ENCODE data around the gene ANKLE2. TPM values are rescaled to one million over a fixed set of nuclear protein-coding genes. Genes with fewer than 3 reads are reported as not detected.
"Not testable (repeated sequence)": the region's sequence is repeated elsewhere in the genome, so short reads cannot be mapped to it uniquely, and the experiment has no call there.

The ANKLE2 gene
- total RNA-seq, 1 donor from 2014 or later: 136 TPM

DNA sequence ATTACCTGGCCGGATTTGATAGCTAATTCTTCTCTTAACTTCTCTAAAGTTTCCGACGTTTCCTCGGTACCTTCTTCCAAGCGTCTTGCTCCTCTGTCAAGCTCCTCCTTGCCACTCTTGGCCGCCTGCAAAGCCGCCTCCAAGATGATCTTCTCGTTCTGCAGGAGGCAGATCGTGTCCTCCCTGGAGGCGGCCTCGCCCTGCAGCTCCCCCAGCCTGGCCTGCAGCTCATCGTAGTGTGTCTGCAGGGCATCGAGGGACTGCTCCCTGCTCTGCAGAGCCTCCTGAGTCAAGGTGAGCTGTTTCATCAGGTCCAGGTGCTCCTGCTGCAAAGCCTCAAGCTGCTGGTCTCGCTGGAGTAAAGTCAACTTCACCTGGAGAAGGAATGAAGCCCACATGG, 34.2 kb upstream of the ANKLE2 start:
- ATAC-seq (ENCODE audit: low read depth): no peak
- Mint-ChIP-seq H3K9me3 (no peaks in the 10 kb centered on the region), H3K4me1 (no peaks in the 10 kb centered on the region), H3K27me3 (no peaks in the 10 kb centered on the region), H3K4me3 (no peak overlapping the region), H3K36me3 (ENCODE audit: low read depth) (peaks cover 79% of the 10 kb centered on the region), H3K27ac (no peak overlapping the region)
- intact Hi-C loops (cut with micrococcal nuclease): no loop called here
- TF ChIP-seq, protein P1, sequence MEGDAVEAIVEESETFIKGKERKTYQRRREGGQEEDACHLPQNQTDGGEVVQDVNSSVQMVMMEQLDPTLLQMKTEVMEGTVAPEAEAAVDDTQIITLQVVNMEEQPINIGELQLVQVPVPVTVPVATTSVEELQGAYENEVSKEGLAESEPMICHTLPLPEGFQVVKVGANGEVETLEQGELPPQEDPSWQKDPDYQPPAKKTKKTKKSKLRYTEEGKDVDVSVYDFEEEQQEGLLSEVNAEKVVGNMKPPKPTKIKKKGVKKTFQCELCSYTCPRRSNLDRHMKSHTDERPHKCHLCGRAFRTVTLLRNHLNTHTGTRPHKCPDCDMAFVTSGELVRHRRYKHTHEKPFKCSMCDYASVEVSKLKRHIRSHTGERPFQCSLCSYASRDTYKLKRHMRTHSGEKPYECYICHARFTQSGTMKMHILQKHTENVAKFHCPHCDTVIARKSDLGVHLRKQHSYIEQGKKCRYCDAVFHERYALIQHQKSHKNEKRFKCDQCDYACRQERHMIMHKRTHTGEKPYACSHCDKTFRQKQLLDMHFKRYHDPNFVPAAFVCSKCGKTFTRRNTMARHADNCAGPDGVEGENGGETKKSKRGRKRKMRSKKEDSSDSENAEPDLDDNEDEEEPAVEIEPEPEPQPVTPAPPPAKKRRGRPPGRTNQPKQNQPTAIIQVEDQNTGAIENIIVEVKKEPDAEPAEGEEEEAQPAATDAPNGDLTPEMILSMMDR (IDR thresholded peaks at IDR 0.05): no peak
- ChIA-PET CTCF (no interaction called here), POLR2A (interaction anchor here (0.8 kb wide), 1 partner anchor 23 kb away, joined by 3 read pairs; no protein-coding TSS in a partner anchor)
- DNase-seq: no peak

DNA sequence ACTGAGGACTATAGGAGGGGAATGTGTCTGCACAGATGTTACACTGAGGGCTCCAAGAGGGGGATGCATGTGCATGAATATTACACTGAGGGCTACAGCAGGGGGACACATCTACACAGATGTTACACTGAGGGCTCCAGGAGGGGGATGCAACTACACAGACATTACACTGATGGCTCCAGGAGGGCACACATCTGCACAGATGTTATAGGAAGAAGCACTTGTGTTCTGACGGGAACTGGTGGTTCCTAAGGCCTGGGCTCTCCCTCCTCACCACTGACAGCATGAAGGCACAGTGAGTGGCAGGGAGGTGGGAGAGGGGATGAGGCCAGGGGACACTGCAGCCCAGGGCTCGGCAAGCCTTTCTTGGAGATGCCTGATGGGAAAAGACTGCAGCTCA, 30.3 kb upstream of the ANKLE2 start:
- H3K9me3 Mint-ChIP-seq; H3K27me3 Mint-ChIP-seq; H3K4me3 Mint-ChIP-seq; H3K4me1 Mint-ChIP-seq; H3K27ac Mint-ChIP-seq; ATAC-seq (ENCODE audit: low read depth); intact Hi-C loops (cut with micrococcal nuclease); CTCF ChIA-PET; DNase-seq; POLR2A ChIA-PET: not testable (repeated sequence)
- H3K36me3 Mint-ChIP-seq (ENCODE audit: low read depth): peaks cover 75% of the 10 kb centered on the region

DNA sequence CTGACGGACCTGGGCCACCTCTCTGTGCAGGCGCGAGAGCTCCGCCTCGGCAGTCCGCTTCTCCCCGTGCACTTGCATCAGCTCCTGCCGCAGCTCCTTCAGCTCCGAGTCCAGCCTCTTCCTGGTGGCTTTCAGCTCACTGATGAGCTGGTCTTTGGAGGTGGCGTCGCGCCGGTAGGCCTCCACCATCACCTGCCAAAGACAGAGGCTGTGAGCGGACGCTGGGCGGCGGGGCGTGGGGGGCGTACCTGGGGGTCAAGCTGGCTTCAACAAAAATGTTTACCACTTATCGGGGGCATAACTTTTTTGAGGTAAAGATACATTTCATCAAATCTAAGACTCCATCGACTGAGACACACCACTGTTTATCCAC, 27.5 kb upstream of the ANKLE2 start:
- TF ChIP-seq, protein P1 (IDR thresholded peaks at IDR 0.05): no peak
- Mint-ChIP-seq H3K27ac (no peak overlapping the region), H3K4me3 (no peak overlapping the region), H3K9me3 (no peaks in the 10 kb centered on the region), H3K36me3 (ENCODE audit: low read depth) (peaks cover 74% of the 10 kb centered on the region), H3K27me3 (no peaks in the 10 kb centered on the region), H3K4me1 (no peaks in the 10 kb centered on the region)
- no peak for ATAC-seq (ENCODE audit: low read depth)
- intact Hi-C loops (cut with micrococcal nuclease): no loop called here
- ChIA-PET CTCF (no interaction called here), POLR2A (no interaction called here)
- no peak for DNase-seq

DNA sequence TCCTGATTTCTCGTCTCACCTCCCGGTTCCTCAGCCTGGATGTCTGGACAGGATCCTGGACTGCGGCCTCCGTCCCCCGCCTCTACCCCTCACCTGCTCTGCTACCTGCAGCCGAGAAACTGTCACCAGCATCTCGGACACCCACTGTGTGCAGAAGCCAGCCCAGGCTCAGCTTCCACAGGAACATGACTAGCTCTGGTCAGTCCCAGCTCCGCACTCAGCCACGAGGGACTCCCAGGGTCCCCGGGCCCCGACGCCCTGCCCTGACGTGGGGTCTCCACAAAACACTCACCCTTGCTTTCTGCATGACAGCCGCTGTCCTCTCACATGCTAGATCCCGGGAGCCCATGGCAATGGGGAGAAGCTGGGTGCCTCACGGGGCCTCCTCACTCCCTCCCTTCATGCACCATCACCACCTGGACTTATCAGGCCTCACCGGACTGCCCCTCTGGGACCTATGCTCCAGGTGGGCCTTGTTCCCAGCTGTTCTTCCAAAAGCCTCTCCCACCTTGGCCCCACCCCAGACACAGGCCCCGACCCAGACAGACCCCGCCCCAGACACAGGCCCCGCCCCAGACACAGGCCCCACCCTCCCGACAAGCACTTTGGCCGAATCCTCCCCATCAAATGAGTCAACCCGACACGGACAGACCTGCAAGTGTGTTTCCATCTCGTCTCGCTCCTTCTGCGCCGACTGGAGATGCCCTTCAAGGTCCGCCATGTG, 26.9 kb upstream of the ANKLE2 start:
- POLR2A ChIA-PET: no interaction called here
- DNase-seq (no peak), ATAC-seq (ENCODE audit: low read depth) (no peak)
- Mint-ChIP-seq H3K36me3 (ENCODE audit: low read depth) (peaks cover 75% of the 10 kb centered on the region), H3K27ac (no peak overlapping the region), H3K4me1 (no peaks in the 10 kb centered on the region), H3K27me3 (no peaks in the 10 kb centered on the region), H3K9me3 (no peaks in the 10 kb centered on the region), H3K4me3 (no peak overlapping the region)
- TF ChIP-seq, protein P1 (IDR thresholded peaks at IDR 0.05): no peak
- intact Hi-C loops (cut with micrococcal nuclease): no loop called here
- CTCF ChIA-PET: no interaction called here

DNA sequence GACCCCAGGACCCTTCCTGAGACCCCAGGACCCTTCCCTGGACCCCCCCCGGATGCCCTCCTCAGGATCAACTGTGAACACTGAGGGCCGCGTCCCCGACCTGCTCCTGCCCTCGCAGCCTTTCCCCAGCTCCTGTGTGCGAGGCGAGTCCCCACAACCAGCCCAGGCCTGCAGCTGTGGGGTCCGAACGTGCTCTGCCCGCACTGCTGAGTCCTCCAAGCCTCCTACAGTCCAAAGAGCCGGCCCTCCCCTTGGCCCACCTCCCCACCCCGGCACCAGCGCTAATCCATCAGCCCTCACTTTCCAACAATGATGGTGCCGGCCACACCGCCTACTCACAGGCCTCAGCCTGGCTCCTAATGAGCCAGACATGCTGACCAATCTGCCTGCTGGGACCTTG, 26.2 kb upstream of the ANKLE2 start:
- ChIA-PET POLR2A (no interaction called here), CTCF (no interaction called here)
- Mint-ChIP-seq H3K36me3 (ENCODE audit: low read depth) (peaks cover 79% of the 10 kb centered on the region), H3K27me3 (no peaks in the 10 kb centered on the region), H3K9me3 (no peaks in the 10 kb centered on the region), H3K4me3 (no peak overlapping the region), H3K4me1 (no peaks in the 10 kb centered on the region), H3K27ac (no peak overlapping the region)
- intact Hi-C loops (cut with micrococcal nuclease): no loop called here
- ATAC-seq (ENCODE audit: low read depth) (no peak), DNase-seq (no peak)
- TF ChIP-seq, protein P1 (IDR thresholded peaks at IDR 0.05): no peak

DNA sequence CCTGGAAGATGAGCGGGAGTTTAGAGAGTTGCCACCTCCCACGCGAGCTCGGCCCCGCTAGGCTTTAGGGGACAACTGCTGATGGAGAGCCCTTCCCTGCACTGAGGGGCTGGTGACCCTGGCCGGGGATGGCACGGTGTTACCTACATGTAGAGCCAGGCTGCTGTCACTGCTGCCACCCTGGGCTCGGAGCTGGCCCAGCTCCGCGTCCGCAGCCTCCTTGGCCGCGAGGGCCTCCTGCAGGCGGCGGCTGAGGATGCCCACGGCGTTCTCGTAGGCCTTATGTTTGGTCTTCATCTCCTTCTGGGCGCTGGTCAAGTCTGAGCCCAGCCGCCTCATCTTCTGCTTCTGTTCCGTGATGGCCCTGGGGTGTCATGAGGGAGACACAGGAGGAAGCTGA, 24.6 kb upstream of the ANKLE2 start:
- intact Hi-C loops (cut with micrococcal nuclease): no loop called here
- Mint-ChIP-seq H3K4me1 (no peaks in the 10 kb centered on the region), H3K9me3 (no peaks in the 10 kb centered on the region), H3K27me3 (no peaks in the 10 kb centered on the region), H3K36me3 (ENCODE audit: low read depth) (peaks cover 86% of the 10 kb centered on the region), H3K27ac (no peak overlapping the region), H3K4me3 (no peak overlapping the region)
- TF ChIP-seq, protein P1 (IDR thresholded peaks at IDR 0.05): no peak
- ATAC-seq (ENCODE audit: low read depth) (no peak), DNase-seq (no peak)
- ChIA-PET POLR2A (no interaction called here), CTCF (no interaction called here)
